PC-9 (cell line): Measurements from ENCODE around the gene USP31. TPM values are rescaled to one million over a fixed set of nuclear protein-coding genes. Genes with fewer than 3 reads are reported as not detected.

Experiments used
- BruUV-seq: library from RNA; stranded (reverse); fragments of 400-500 nt; replicated peaks from 2 replicates; lab custom pipeline; 2021; lab: Mats Ljungman, UMichigan
- CTCF ChIA-PET: fragments of 300-600 bp; sonication (Branson Sonifier 250); formaldehyde crosslinking; loops from one replicate; lab custom pipeline; 2022; ENCODE audit warnings: antibody characterized with exemption; lab: Charles Lee
- POLR2A ChIA-PET: fragments of 300-600 bp; sonication (Branson Sonifier 250); formaldehyde crosslinking; loops from one replicate; lab custom pipeline; 2022; ENCODE audit warnings: antibody characterized with exemption; ENCODE audit not compliant: unreplicated experiment; lab: Charles Lee
- DNase-seq, 2 experiments: peaks; one replicate each; pipeline versions ENCODE4 v3.0.0 to v3.0.0-alpha.2; 2015 to 2022; ENCODE audit warnings: mixed read lengths in 1 of 2
- H2AFZ ChIP-seq: fragments of 200-600 bp; sonication (generic); 2 replicates; pipeline ENCODE4 v1.8.1; 2017; ENCODE audit warnings: antibody characterized with exemption
- H3F3A ChIP-seq: fragments of 200-600 bp; sonication (generic); 2 replicates; pipeline ENCODE4 v1.8.1; 2017; ENCODE audit warnings: antibody characterized with exemption, mild to moderate bottlenecking, low read depth; ENCODE audit not compliant: insufficient read depth
- H3K27ac ChIP-seq: fragments of 200-600 bp; sonication (generic); 2 replicates; pipeline ENCODE4 v1.6.1; 2016; ENCODE audit warnings: mixed run types
- H3K27me3 ChIP-seq: fragments of 200-600 bp; sonication (generic); 2 replicates; pipeline ENCODE4 v1.6.1; 2016; ENCODE audit warnings: low read depth, mixed run types; ENCODE audit not compliant: insufficient read depth
- H3K36me3 ChIP-seq: fragments of 200-600 bp; sonication (generic); 2 replicates; pipeline ENCODE4 v1.6.1; 2016; ENCODE audit warnings: low read depth, mixed run types
- H3K4me1 ChIP-seq: fragments of 200-600 bp; sonication (generic); replicated peaks from 2 replicates; pipeline ENCODE4 v1.6.1; 2016; ENCODE audit warnings: mixed run types; ENCODE audit not compliant: insufficient read depth
- H3K4me2 ChIP-seq: fragments of 200-600 bp; sonication (generic); 2 replicates; pipeline ENCODE4 v1.6.1; 2017; ENCODE audit warnings: mixed run types
- H3K4me3 ChIP-seq: fragments of 200-600 bp; sonication (generic); 2 replicates; pipeline ENCODE4 v1.6.1; 2016; ENCODE audit warnings: mixed run types
- H3K79me2 ChIP-seq: fragments of 200-600 bp; sonication (generic); 2 replicates; pipeline ENCODE4 v1.6.1; 2017; ENCODE audit warnings: low read depth, mixed run types
- H3K9me2 ChIP-seq: fragments of 200-600 bp; sonication (generic); 2 replicates; pipeline ENCODE4 v1.8.1; 2017; ENCODE audit warnings: mild to moderate bottlenecking; ENCODE audit not compliant: insufficient read depth
- H3K9me3 ChIP-seq: fragments of 200-600 bp; sonication (generic); 2 replicates; pipeline ENCODE4 v1.8.1; 2016; ENCODE audit warnings: low read depth; ENCODE audit not compliant: insufficient read depth
- H4K20me1 ChIP-seq: fragments of 200-600 bp; sonication (generic); 2 replicates; pipeline ENCODE4 v1.8.1; 2017; ENCODE audit not compliant: insufficient read depth
- EZH2 ChIP-seq: fragments of 200-600 bp; sonication (generic); IDR thresholded peaks from 2 replicates; pipeline ENCODE4 v1.8.0; 2017; ENCODE audit warnings: antibody characterized with exemption, low read depth
- intact Hi-C: fragments of 100-400 bp; cut with micrococcal nuclease; formaldehyde crosslinking; loops from one replicate; pipeline ENCODE4 v1.10.0; 2022; ENCODE audit not compliant: unreplicated experiment
- total RNA-seq: library from RNA; stranded (reverse); gene quantifications from 2 replicates; pipeline ENCODE4 v1.2.3, GENCODE V29; 2021
- TF ChIP-seq, protein P1 (sequence below): fragments of 200-600 bp; sonication (generic); conservative IDR thresholded peaks from 2 replicates; pipeline ENCODE4 v1.6.1; 2017; ENCODE audit warnings: mixed run types, antibody characterized with exemption, mild to moderate bottlenecking, moderate library complexity

Gene USP31
- total RNA-seq, 1 experiment from 2014 or later = 12.1 TPM

DNA sequence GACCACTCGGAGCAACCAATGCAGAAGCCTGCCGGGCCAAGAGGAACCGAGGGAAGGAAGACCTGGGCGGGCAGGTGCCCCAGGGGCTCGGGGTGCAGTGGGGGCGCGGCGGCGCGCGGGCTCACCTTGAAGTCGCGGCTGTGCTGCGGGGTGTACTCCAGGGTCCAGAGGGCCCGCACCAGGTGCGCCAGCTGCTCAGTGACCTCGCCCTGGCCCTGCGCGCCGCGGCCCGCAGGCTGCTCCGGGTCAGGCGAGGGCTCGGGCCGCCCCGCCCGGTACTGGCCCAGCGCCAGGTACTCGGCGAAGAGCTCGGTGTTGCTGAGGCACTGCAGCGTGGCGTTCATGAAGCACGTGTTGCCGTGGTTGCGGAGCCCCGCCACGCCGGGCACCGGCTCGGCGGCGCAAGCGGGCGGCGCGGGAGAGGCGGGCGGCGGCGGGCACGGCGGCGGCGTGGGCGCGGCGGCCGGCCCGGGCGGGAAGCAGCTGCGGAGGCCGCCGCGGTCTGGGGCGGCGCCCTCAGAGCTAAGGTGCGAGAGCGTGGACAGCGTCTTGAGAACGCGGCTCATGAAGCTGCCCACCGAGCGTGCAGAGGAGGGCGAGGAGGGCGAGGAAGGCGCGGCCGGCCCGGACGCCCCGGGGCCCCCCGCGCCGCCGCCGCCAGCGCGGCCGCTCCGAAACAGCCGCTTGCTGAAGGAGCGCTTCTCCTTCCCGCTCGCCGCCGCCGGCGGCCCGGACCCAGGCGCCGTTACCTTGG, 562 bp downstream of the USP31 start:
- Histone ChIP-seq H3K9me3 (no peaks in the 10 kb centered on the region), H3K4me2 (peak overlapping the region; percentile 83), H3K9me2 (no peaks in the 10 kb centered on the region), H3K79me2 (peaks cover 46% of the 10 kb centered on the region), H2AFZ (peak overlapping the region; percentile 85), H3K4me1 (peaks cover 30% of the 10 kb centered on the region), H3K27me3 (no peaks in the 10 kb centered on the region), H4K20me1 (no peaks in the 10 kb centered on the region; the same call in 1 of the 2 replicates), H3K27ac (no peak overlapping the region), H3K4me3 (peak overlapping the region; percentile 71), H3F3A (no peaks in the 10 kb centered on the region), H3K36me3 (no peaks in the 10 kb centered on the region)
- BruUV-seq = no TSS peak
- peak in 1 of 2 experiments; percentile 67 for DNase-seq
- ChIA-PET CTCF (interaction anchor here (0.6 kb wide), 2 partner anchors 20 to 54 kb away, joined by 3 read pairs; no protein-coding TSS in a partner anchor), POLR2A (no interaction called here)
- no peak for TF ChIP-seq EZH2
- TF ChIP-seq, protein P1, sequence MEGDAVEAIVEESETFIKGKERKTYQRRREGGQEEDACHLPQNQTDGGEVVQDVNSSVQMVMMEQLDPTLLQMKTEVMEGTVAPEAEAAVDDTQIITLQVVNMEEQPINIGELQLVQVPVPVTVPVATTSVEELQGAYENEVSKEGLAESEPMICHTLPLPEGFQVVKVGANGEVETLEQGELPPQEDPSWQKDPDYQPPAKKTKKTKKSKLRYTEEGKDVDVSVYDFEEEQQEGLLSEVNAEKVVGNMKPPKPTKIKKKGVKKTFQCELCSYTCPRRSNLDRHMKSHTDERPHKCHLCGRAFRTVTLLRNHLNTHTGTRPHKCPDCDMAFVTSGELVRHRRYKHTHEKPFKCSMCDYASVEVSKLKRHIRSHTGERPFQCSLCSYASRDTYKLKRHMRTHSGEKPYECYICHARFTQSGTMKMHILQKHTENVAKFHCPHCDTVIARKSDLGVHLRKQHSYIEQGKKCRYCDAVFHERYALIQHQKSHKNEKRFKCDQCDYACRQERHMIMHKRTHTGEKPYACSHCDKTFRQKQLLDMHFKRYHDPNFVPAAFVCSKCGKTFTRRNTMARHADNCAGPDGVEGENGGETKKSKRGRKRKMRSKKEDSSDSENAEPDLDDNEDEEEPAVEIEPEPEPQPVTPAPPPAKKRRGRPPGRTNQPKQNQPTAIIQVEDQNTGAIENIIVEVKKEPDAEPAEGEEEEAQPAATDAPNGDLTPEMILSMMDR = no peak
- intact Hi-C loops = no loop called here

DNA sequence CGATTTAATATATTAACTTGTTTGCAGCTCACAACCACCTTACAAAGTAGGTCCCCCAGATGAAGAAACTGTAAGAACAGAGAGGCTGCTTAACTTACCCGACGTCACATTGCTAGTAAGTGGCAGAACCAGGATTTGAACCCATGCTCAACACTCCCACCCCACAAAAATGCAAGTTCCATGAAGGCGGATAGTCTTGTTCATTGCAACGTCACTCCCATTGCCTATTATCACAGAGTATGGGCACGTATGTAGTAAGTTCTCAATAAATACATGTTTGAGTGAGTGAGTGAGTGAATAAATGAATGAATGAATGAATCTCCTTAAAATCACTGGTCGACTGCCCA, 1.1 kb downstream of the USP31 start:
- POLR2A ChIA-PET = no interaction called here
- BruUV-seq = no TSS peak

DNA sequence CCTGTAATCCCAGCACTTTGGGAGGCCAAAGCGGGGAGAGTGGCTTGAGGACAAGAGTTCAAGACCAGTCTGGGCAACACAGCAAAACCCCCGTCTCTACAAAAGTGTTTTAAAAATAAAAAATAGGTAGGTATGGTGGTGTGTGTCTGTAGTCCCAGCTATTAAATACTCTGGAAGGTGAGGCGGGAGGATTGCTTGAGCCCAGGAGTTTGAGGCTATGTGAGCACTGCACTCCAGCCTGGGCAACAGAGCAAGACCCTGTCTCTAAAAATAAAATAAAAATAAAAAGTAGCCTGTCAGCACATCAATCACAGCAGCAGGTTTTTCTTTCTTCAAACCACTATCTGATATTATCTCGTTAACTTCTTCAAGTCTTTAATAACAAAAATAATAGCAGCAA, 1.6 kb downstream of the USP31 start:
- Histone ChIP-seq H3K79me2 (peaks cover 55% of the 10 kb centered on the region), H3K9me3 (no peaks in the 10 kb centered on the region), H4K20me1 (no peaks in the 10 kb centered on the region; the same call in 1 of the 2 replicates), H2AFZ (no peak overlapping the region), H3K9me2 (no peaks in the 10 kb centered on the region), H3K27ac (no peak overlapping the region), H3F3A (no peaks in the 10 kb centered on the region), H3K4me1 (peaks cover 30% of the 10 kb centered on the region), H3K27me3 (no peaks in the 10 kb centered on the region), H3K4me2 (peak overlapping the region; percentile 83), H3K4me3 (peak overlapping the region; percentile 71; the same call in 1 of the 2 replicates), H3K36me3 (no peaks in the 10 kb centered on the region)
- no TSS peak for BruUV-seq
- no peak for DNase-seq
- TF ChIP-seq, protein P1 = no peak
- no peak for TF ChIP-seq EZH2
- intact Hi-C loops = no loop called here
- ChIA-PET POLR2A (no interaction called here), CTCF (no interaction called here)

More for the DNA sequence above, 1.1 kb downstream of the USP31 start:
- Histone ChIP-seq H4K20me1 (no peaks in the 10 kb centered on the region; the same call in 1 of the 2 replicates), H3K4me1 (peaks cover 30% of the 10 kb centered on the region), H3F3A (no peaks in the 10 kb centered on the region), H2AFZ (peak overlapping the region; percentile 85), H3K9me2 (no peaks in the 10 kb centered on the region), H3K79me2 (peaks cover 50% of the 10 kb centered on the region), H3K36me3 (no peaks in the 10 kb centered on the region), H3K4me3 (peak overlapping the region; percentile 71), H3K27me3 (no peaks in the 10 kb centered on the region), H3K4me2 (peak overlapping the region; percentile 83), H3K9me3 (no peaks in the 10 kb centered on the region), H3K27ac (no peak overlapping the region)
- no peak for TF ChIP-seq EZH2
- TF ChIP-seq, protein P1 = no peak
- intact Hi-C loops = no loop called here
- CTCF ChIA-PET = no interaction called here
- no peak for DNase-seq
